K562 (cell line): ENCODE data around the gene RAD54L. TPM values are rescaled to one million over a fixed set of nuclear protein-coding genes. Genes with fewer than 3 reads are reported as not detected.
A peak's percentile ranks its signal among the peaks of the same experiment; 100 is the strongest.

Source experiments
- CREM ChIP-seq: IDR thresholded peaks from 2 replicates; pipeline ENCODE4 v1.6.1; 2014; ENCODE audit warnings: antibody characterized with exemption, low read depth
- CTCF ChIP-seq, 3 experiments: IDR thresholded peaks in 2 of 3; conservative IDR thresholded peaks in 1 of 3; 2 replicates each; pipeline ENCODE4 v1.5.1; 2011 to 2012; ENCODE audit warnings: low read length in 3 of 3, mild to moderate bottlenecking in 3 of 3, control low read depth in 2 of 3, improper control_type of control experiment in 1 of 3, inconsistent platforms in 1 of 3, low read depth in 1 of 3, mixed read lengths in 1 of 3, moderate library complexity in 1 of 3; ENCODE audit not compliant: insufficient read depth in 2 of 3
- EHMT2 ChIP-seq: fragments of 450-650 bp; IDR thresholded peaks from 2 replicates; pipeline ENCODE4 v1.6.1; 2018; ENCODE audit warnings: antibody characterized with exemption
- GABPB2 ChIP-seq: fragments of 250-450 bp; sonication (Bioruptor Pico); conservative IDR thresholded peaks from 2 replicates; pipeline ENCODE4 v1.5.1; 2021; ENCODE audit warnings: mild to moderate bottlenecking
- HDGF ChIP-seq: fragments of 450-650 bp; IDR thresholded peaks from 2 replicates; pipeline ENCODE4 v1.6.1; 2016
- HMBOX1 ChIP-seq: sonication (generic); IDR thresholded peaks from 2 replicates; pipeline ENCODE4 v1.6.1; 2016
- NFXL1 ChIP-seq: fragments of 450-650 bp; formaldehyde crosslinking; IDR thresholded peaks from 2 replicates; pipeline ENCODE4 v1.4.0; 2021; ENCODE audit warnings: mild to moderate bottlenecking
- PPARD ChIP-seq: fragments of 250-450 bp; sonication (Bioruptor Pico); IDR thresholded peaks from 2 replicates; pipeline ENCODE4 v1.8.0; 2022; ENCODE audit warnings: inconsistent platforms, mild to moderate bottlenecking, moderate library complexity
- RERE ChIP-seq: sonication (generic); formaldehyde crosslinking; IDR thresholded peaks from 2 replicates; pipeline ENCODE4 v1.8.0; 2023; ENCODE audit warnings: missing genetic modification reagents, mild to moderate bottlenecking, borderline replicate concordance
- RNF2 ChIP-seq: sonication (generic); IDR thresholded peaks from 2 replicates; pipeline ENCODE4 v1.6.1; 2016
- ZBTB5 ChIP-seq: fragments of 450-650 bp; IDR thresholded peaks from 2 replicates; pipeline ENCODE4 v1.6.1; 2017; ENCODE audit warnings: antibody characterized with exemption
- ZNF316 ChIP-seq: fragments of 450-650 bp; IDR thresholded peaks from 2 replicates; pipeline ENCODE4 v1.6.1; 2016
- ZNF592 ChIP-seq: fragments of 450-650 bp; IDR thresholded peaks from 2 replicates; pipeline ENCODE4 v1.6.1; 2017; ENCODE audit warnings: antibody characterized with exemption, mild to moderate bottlenecking
- polyA plus RNA-seq, 8 experiments: library from polyadenylated mRNA; depleted of rRNA in 4 of 8; stranded (reverse) in 5 of 8; unstranded in 3 of 8; fragments of >200 nt; fragmentation: Nextera tagmentation in 2 of 8; fragmentation: Illumina TruSeq in 1 of 8; extraction: Ambion mirVana in 2 of 8; extraction: Trizol in 1 of 8; gene quantifications; 2 replicates each; pipeline versions ENCODE4 v1.2.1 to v1.2.3, GENCODE V29; 2011 to 2014; ENCODE audit warnings: inconsistent platforms in 1 of 8, missing spikeins in 1 of 8
- total RNA-seq, 7 experiments: library from RNA; depleted of rRNA in 6 of 7; stranded (reverse); fragments of >200 nt in 6 of 7; fragmentation: Illumina TruSeq in 2 of 7; extraction: Trizol in 2 of 7; gene quantifications; 2 replicates each; pipeline versions ENCODE4 v1.2.1 to v1.2.3, GENCODE V29; 2011 to 2021; ENCODE audit warnings: low replicate concordance in 1 of 7

The RAD54L gene
- total and polyA plus RNA-seq, 9 of the 15 experiments (the other 6 are each of a cell fraction or from before 2014, with no cell fraction given) = 17.9 to 92.3 (median 37.5) TPM

- TF ChIP-seq ZNF592 (peak; percentile 93), HDGF (no peak), RERE (CRISPR knock-in tag) (no peak), PPARD (CRISPR knock-in tag) (no peak), NFXL1 (CRISPR knock-in tag) (no peak), CTCF (IDR thresholded peaks at IDR 0.05 in 2 of 3, conservative IDR thresholded peaks at IDR 0.05 in 1 of 3; ENCODE audit: insufficient read depth in 2 of 3, low read depth in 1 of 3, low read length in 3 of 3) (peak in 2 of 3 experiments; percentile 12 to 39; a peak in 2 of 6 replicates), EHMT2 (no peak), RNF2 (no peak), ZNF316 (peak; percentile 93), ZBTB5 (no peak), GABPB2 (CRISPR knock-in tag) (no peak), CREM (no peak), HMBOX1 (no peak)
These were observed 38.3 kb downstream of the RAD54L start (continued) for GRCh38 chr1:46285730-46286477.
